Measurements from ENCODE around the gene PSTPIP2.
A peak's percentile ranks its signal among the peaks of the same experiment; 100 is the strongest.
"Not testable (repeated sequence)": the region's sequence is repeated elsewhere in the genome, so short reads cannot be mapped to it uniquely, and the experiment has no call there.

PSTPIP2 gene

GRCh38 chr18:46069524-46069923 lies 2.5 kb downstream of the PSTPIP2 start:
- no peak for DNase-seq

- DNase-seq, result peak; percentile 10
These were observed 3.3 kb downstream of the PSTPIP2 start for GRCh38 chr18:46068763-46069162.

GRCh38 chr18:46067438-46068007 lies 4.5 kb downstream of the PSTPIP2 start:
- DNase-seq, result peak; percentile 60

GRCh38 chr18:46062781-46063180 lies 9.3 kb downstream of the PSTPIP2 start:
- no peak for DNase-seq

GRCh38 chr18:46061796-46062195 lies 10.3 kb downstream of the PSTPIP2 start:
- no peak for DNase-seq

- peak; percentile 71 for DNase-seq
These were observed 10.7 kb downstream of the PSTPIP2 start for GRCh38 chr18:46061387-46061786.

GRCh38 chr18:46060359-46060841 lies 11.7 kb downstream of the PSTPIP2 start:
- peak; percentile 94 for DNase-seq

GRCh38 chr18:46055838-46056230 lies 16.2 kb downstream of the PSTPIP2 start:
- peak; percentile 27 for DNase-seq

- DNase-seq, result peak; percentile 61
These were observed 16.9 kb downstream of the PSTPIP2 start for GRCh38 chr18:46054956-46055837.

GRCh38 chr18:46053368-46054095 lies 18.5 kb downstream of the PSTPIP2 start:
- peak; percentile 1 for DNase-seq

- peak; percentile 45 for DNase-seq
These were observed 20.2 kb downstream of the PSTPIP2 start for GRCh38 chr18:46051731-46052461.

GRCh38 chr18:46050268-46050667 lies 21.8 kb downstream of the PSTPIP2 start:
- no peak for DNase-seq

- no peak for DNase-seq
These were observed 23.4 kb downstream of the PSTPIP2 start for GRCh38 chr18:46048641-46049040.

GRCh38 chr18:46047369-46047768 lies 24.7 kb downstream of the PSTPIP2 start:
- not testable (repeated sequence) for DNase-seq

- no peak for DNase-seq
These were observed 25.4 kb downstream of the PSTPIP2 start for GRCh38 chr18:46046688-46047087.

GRCh38 chr18:46046126-46046525 lies 25.9 kb downstream of the PSTPIP2 start:
- DNase-seq, result no peak

- DNase-seq, result peak; percentile 76
These were observed 29.4 kb downstream of the PSTPIP2 start for GRCh38 chr18:46042571-46043123.

- DNase-seq, result no peak
These were observed 31.3 kb downstream of the PSTPIP2 start for GRCh38 chr18:46040747-46041104.

- DNase-seq, result peak; percentile 65
These were observed 31.9 kb downstream of the PSTPIP2 start for GRCh38 chr18:46040033-46040746.

GRCh38 chr18:46037512-46038305 lies 34.4 kb downstream of the PSTPIP2 start:
- no peak for DNase-seq

Data from hematopoietic multipotent progenitor cell treated with erythropoietin and hydrocortisone succinate and interleukin-3 and kit ligand, for 6 days (in vitro differentiated cells).